Keratinocyte (primary cell): Measurements from ENCODE around the gene MSI2. TPM values are rescaled to one million over a fixed set of nuclear protein-coding genes. Genes with fewer than 3 reads are reported as not detected.

Source experiments
- DNase-seq: peaks from one replicate; pipeline ENCODE4 v3.0.0-alpha.2; 2011; ENCODE audit warnings: low read depth, missing footprints, low spot score
- FAIRE-seq: peaks from 2 replicates; lab custom pipeline; 2011; peaks lifted over from hg19 to GRCh38; lab: Jason Lieb, UNC
- H2AFZ ChIP-seq: 2 replicates; pipeline ENCODE4 v1.6.0; 2012; ENCODE audit warnings: low read length, control low read depth, inconsistent platforms; ENCODE audit not compliant: control insufficient read depth
- H3K27ac ChIP-seq: 2 replicates; pipeline ENCODE4 v1.5.1; 2011; ENCODE audit warnings: low read length; ENCODE audit not compliant: control insufficient read depth, insufficient read depth
- H3K27me3 ChIP-seq: 3 replicates; pipeline ENCODE4 v1.6.0; 2011; ENCODE audit warnings: low read length; ENCODE audit not compliant: control insufficient read depth, insufficient read depth; ENCODE audit errors: extremely low read depth
- H3K36me3 ChIP-seq, 2 experiments: 2 replicates in 1 of 2; 3 replicates in 1 of 2; pipeline ENCODE4 v1.5.1; 2011; ENCODE audit warnings: low read length in 2 of 2, mild to moderate bottlenecking in 1 of 2; ENCODE audit not compliant: control insufficient read depth in 2 of 2, insufficient read depth in 2 of 2; ENCODE audit errors: extremely low read depth in 1 of 2
- H3K4me1 ChIP-seq: 3 replicates; pipeline ENCODE4 v1.5.1; 2011; ENCODE audit warnings: low read length; ENCODE audit not compliant: control insufficient read depth, insufficient read depth; ENCODE audit errors: extremely low read depth
- H3K4me2 ChIP-seq: 3 replicates; pipeline ENCODE4 v1.6.0; 2011; ENCODE audit warnings: low read depth, low read length; ENCODE audit not compliant: control insufficient read depth, insufficient read depth; ENCODE audit errors: extremely low read depth
- H3K4me3 ChIP-seq, 3 experiments: fragments of 200-600 bp in 1 of 3; sonication (generic) in 1 of 3; 2 replicates in 2 of 3; 3 replicates in 1 of 3; pipeline ENCODE4 v1.5.1; 2011 to 2016; ENCODE audit warnings: low read length in 3 of 3, mild to moderate bottlenecking in 3 of 3, control low read depth in 2 of 3, inconsistent platforms in 1 of 3, low read depth in 1 of 3, mixed read lengths in 1 of 3, mixed run types in 1 of 3, moderate library complexity in 1 of 3; ENCODE audit not compliant: control insufficient read depth in 2 of 3, insufficient read depth in 2 of 3; ENCODE audit errors: extremely low read depth in 1 of 3
- H3K79me2 ChIP-seq: 2 replicates; pipeline ENCODE4 v1.6.0; 2012; ENCODE audit warnings: low read length; ENCODE audit not compliant: control insufficient read depth, insufficient read depth
- H3K9ac ChIP-seq: 3 replicates; pipeline ENCODE4 v1.6.0; 2011; ENCODE audit warnings: low read length; ENCODE audit not compliant: control insufficient read depth, insufficient read depth; ENCODE audit errors: extremely low read depth
- H3K9me1 ChIP-seq: 3 replicates; pipeline ENCODE4 v1.6.0; 2011; ENCODE audit warnings: low read length; ENCODE audit not compliant: control insufficient read depth, insufficient read depth; ENCODE audit errors: extremely low read depth
- H3K9me3 ChIP-seq: 2 replicates; pipeline ENCODE4 v1.5.1; 2012; ENCODE audit warnings: low read depth, low read length; ENCODE audit not compliant: control insufficient read depth
- H4K20me1 ChIP-seq: 3 replicates; pipeline ENCODE4 v1.6.0; 2011; ENCODE audit warnings: low read length; ENCODE audit not compliant: control insufficient read depth, insufficient read depth; ENCODE audit errors: extremely low read depth
- CTCF ChIP-seq, 3 experiments: IDR thresholded peaks in 1 of 3; conservative IDR thresholded peaks in 1 of 3; optimal IDR thresholded peaks in 1 of 3; 2 replicates in 2 of 3; 3 replicates in 1 of 3; pipeline versions ENCODE3 to v1.5.1; 2011; ENCODE audit warnings: low read length in 3 of 3, mild to moderate bottlenecking in 3 of 3, moderate library complexity in 2 of 3, control low read depth in 1 of 3, inconsistent platforms in 1 of 3; ENCODE audit not compliant: insufficient read depth in 2 of 3; ENCODE audit errors: extremely low read depth in 1 of 3
- EZH2 ChIP-seq: IDR thresholded peaks from one replicate; pipeline ENCODE4 v1.6.1; 2012; ENCODE audit warnings: inconsistent platforms, mild to moderate bottlenecking, low read length, moderate library complexity
- dilution Hi-C: fragments of 300-500 bp; cut with MboI; formaldehyde crosslinking; loops from one replicate; pipeline ENCODE4 v1.7.0; 2020; ENCODE audit warnings: low sequenced_read_pairs; ENCODE audit not compliant: extremely low pct_ligation_motif_present
- polyA plus RNA-seq, 5 experiments: library from polyadenylated mRNA; depleted of rRNA in 3 of 5; stranded (reverse) in 3 of 5; stranded (forward) in 1 of 5; unstranded in 1 of 5; fragments of >200 nt; gene quantifications; 1 replicate in 1 of 5; 2 replicates in 3 of 5; 3 replicates in 1 of 5; pipeline versions ENCODE4 v1.2.1 to v1.2.3, GENCODE V29; 2011 to 2012; ENCODE audit warnings: missing spikeins in 2 of 5, low read depth in 1 of 5, low replicate concordance in 1 of 5

The MSI2 gene
- polyA plus RNA-seq, 1 donor (not counting 4 experiments of a cell fraction or from before 2014, with no cell fraction given) = 22.3 TPM

- no peak overlapping the region for H3K4me3 ChIP-seq
- no peak overlapping the region for H2AFZ ChIP-seq
- H3K27ac ChIP-seq = no peak overlapping the region
- no peaks in the 10 kb centered on the region for H3K79me2 ChIP-seq
- dilution Hi-C loops = no loop called here
- H3K9me3 ChIP-seq = no peaks in the 10 kb centered on the region
- no peaks in the 10 kb centered on the region for H3K4me1 ChIP-seq
- H3K9ac ChIP-seq = no peak overlapping the region
- no peaks in the 10 kb centered on the region for H3K9me1 ChIP-seq
- FAIRE-seq (no peak), DNase-seq (no peak)
- H3K4me2 ChIP-seq = no peak overlapping the region
- no peaks in the 10 kb centered on the region for H4K20me1 ChIP-seq
- TF ChIP-seq CTCF (optimal IDR thresholded peaks at IDR 0.05 in 1 of 3, IDR thresholded peaks at IDR 0.05 in 1 of 3, conservative IDR thresholded peaks at IDR 0.05 in 1 of 3; ENCODE audit: extremely low read depth in 1 of 3, insufficient read depth in 2 of 3, low read length in 3 of 3) = no peak
- TF ChIP-seq EZH2 = no peak
- H3K27me3 ChIP-seq = no peaks in the 10 kb centered on the region
- H3K36me3 ChIP-seq = no peaks in the 10 kb centered on the region
These were observed 435.6 kb downstream of the MSI2 start for GRCh38 chr17:57691939-57692338.

GRCh38 chr17:57692770-57693169 lies 436.4 kb downstream of the MSI2 start:
- Histone ChIP-seq H3K4me1 (no peaks in the 10 kb centered on the region), H3K9me3 (no peaks in the 10 kb centered on the region), H3K9ac (no peak overlapping the region), H3K36me3 (no peaks in the 10 kb centered on the region), H3K9me1 (no peaks in the 10 kb centered on the region), H2AFZ (no peak overlapping the region), H3K79me2 (no peaks in the 10 kb centered on the region), H3K4me3 (no peak overlapping the region), H4K20me1 (no peaks in the 10 kb centered on the region), H3K27ac (no peak overlapping the region), H3K27me3 (peaks cover 3% of the 10 kb centered on the region), H3K4me2 (no peak overlapping the region)
- dilution Hi-C loops = no loop called here
- no peak for TF ChIP-seq CTCF (optimal IDR thresholded peaks at IDR 0.05 in 1 of 3, IDR thresholded peaks at IDR 0.05 in 1 of 3, conservative IDR thresholded peaks at IDR 0.05 in 1 of 3; ENCODE audit: extremely low read depth in 1 of 3, insufficient read depth in 2 of 3, low read length in 3 of 3)
- no peak for TF ChIP-seq EZH2
- no peak for DNase-seq
- no peak for FAIRE-seq
